Measurements from ENCODE around the gene SMAD3. TPM values are rescaled to one million over a fixed set of nuclear protein-coding genes. Genes with fewer than 3 reads are reported as not detected.

The SMAD3 gene
- total RNA-seq, 1 experiment from 2014 or later, result 89.2 TPM

DNA sequence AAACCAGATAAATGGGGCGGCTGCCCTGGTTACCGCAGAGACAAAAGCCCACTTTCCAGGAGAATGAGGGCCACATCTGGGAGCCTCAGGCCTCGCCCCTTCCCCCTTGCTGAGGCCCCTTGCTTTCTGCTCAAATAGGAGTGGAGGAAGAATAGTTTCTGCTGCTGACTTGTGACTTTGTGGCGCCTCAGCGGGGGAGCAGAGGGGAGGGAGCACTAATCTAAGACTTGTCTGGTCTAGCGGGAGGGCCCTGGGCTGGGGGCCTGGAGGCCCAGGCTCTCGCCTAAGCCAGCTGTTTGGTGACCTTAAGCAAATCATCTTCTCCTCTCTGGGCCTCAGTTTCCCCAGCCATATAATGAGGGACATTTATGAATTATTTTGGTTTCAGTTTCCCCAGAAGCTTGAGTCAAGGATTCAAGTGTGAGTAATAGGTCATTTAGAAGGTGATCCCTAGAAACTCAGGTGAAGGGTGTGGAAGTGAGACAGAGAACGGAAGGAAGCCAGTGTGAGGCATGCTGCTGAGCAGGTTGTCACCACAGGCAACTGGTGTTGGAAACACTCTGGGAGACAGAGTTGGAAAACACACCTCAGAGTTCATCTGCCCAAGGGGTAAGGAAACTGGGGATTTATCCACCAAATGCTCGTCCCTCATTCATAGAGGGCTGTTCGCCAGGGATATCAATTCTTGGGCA is 25.9 kb upstream of the SMAD3 start:
- no peaks in the 10 kb centered on the region for H3K9me3 ChIP-seq (ENCODE audit: control insufficient read depth in 1 of 2, insufficient read depth in 1 of 2, low read depth in 1 of 2, low read length in 2 of 2)
- intact Hi-C loops (cut with micrococcal nuclease), result loop anchor here (5.0 kb wide), 2 partner anchors 88 to 92 kb away; no protein-coding TSS in a partner anchor
- peaks cover 8 to 13% of the 10 kb centered on the region in 2 experiments for H3K4me1 ChIP-seq (ENCODE audit: control insufficient read depth in 1 of 2, insufficient read depth in 2 of 2, low read length in 2 of 2)
- POLR2A ChIA-PET, result interaction anchor here (1.2 kb wide), 1 partner anchor 12 kb away, joined by 4 read pairs; no protein-coding TSS in a partner anchor
- H4K20me1 ChIP-seq (ENCODE audit: insufficient read depth), result no peaks in the 10 kb centered on the region
- no peaks in the 10 kb centered on the region for H3K36me3 ChIP-seq (ENCODE audit: control insufficient read depth in 1 of 2, insufficient read depth in 2 of 2, low read length in 2 of 2)
- no peaks in the 10 kb centered on the region for H3K27me3 ChIP-seq (ENCODE audit: insufficient read depth, low read length)
- no TSS peak for BruUV-seq (replicated peaks)
- ATAC-seq, result peak; percentile 66
- peak overlapping the region in 1 of 2 experiments; percentile 27; a peak in 2 of 4 replicates for H3K4me3 ChIP-seq (replicated peaks in 1 of 2; ENCODE audit: low read depth in 1 of 2, low read length in 2 of 2)
- TF ChIP-seq POLR2AphosphoS5 (IDR thresholded peaks at IDR 0.05; ENCODE audit: low read depth, low read length) (peak; percentile 85), YY1 (IDR thresholded peaks at IDR 0.05; ENCODE audit: extremely low read depth, insufficient replicate concordance, low read depth, low read length) (peak; percentile 56), ELF1 (IDR thresholded peaks at IDR 0.05; ENCODE audit: borderline replicate concordance, low read depth) (no peak)
- no peak overlapping the region; the same call in 1 of the 2 replicates for H3K27ac ChIP-seq (ENCODE audit: low read depth, low read length)
- H3K9me2 ChIP-seq (ENCODE audit: insufficient read depth), result no peaks in the 10 kb centered on the region
- H3K79me2 ChIP-seq (ENCODE audit: insufficient read depth, low read length), result no peaks in the 10 kb centered on the region
- CTCF ChIA-PET, result no interaction called here
- RAD21 ChIA-PET (ENCODE audit: low non-redundant PET in 1 of 2, low total read pairs in 2 of 2, uncharacterized antibody in 2 of 2, unreplicated experiment in 2 of 2), result interaction anchor here in 1 of 2 experiments (1.0 kb wide), 1 partner anchor 9 kb away, joined by 3 read pairs; no protein-coding TSS in a partner anchor
- H3K9ac ChIP-seq (ENCODE audit: low read length), result no peak overlapping the region
- no peak overlapping the region for H3K4me2 ChIP-seq (ENCODE audit: low read length)
- DNase-seq (ENCODE audit: low read depth, low spot score), result peak; percentile 90
- H2AFZ ChIP-seq (ENCODE audit: low read depth, low read length, poor library complexity, severe bottlenecking), result no peak overlapping the region

DNA sequence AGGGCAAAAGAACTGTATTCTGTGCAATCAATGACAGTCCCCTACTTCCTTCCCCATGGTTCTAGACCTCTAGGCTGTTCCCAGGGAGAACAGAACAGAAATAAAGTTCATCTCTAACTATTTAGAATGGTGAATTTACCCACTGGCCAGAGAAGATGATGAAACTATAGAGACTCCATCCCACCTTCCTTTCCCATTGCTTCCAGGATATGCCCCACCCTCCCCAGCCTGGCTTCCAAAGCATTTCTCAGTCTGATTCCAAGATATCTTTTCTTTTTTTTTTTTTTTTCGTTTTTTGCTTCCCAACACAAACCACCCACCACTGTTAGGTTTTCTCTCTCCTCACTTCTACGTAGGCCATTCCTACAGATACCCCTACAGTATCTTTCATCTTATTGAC is 25.1 kb upstream of the SMAD3 start:
- Histone ChIP-seq H3K9me3 (ENCODE audit: control insufficient read depth in 1 of 2, insufficient read depth in 1 of 2, low read depth in 1 of 2, low read length in 2 of 2) (no peaks in the 10 kb centered on the region), H4K20me1 (ENCODE audit: insufficient read depth) (no peaks in the 10 kb centered on the region), H3K9me2 (ENCODE audit: insufficient read depth) (no peaks in the 10 kb centered on the region), H3K27ac (ENCODE audit: low read depth, low read length) (no peak overlapping the region; the same call in 1 of the 2 replicates), H3K4me2 (ENCODE audit: low read length) (no peak overlapping the region), H3K36me3 (ENCODE audit: control insufficient read depth in 1 of 2, insufficient read depth in 2 of 2, low read length in 2 of 2) (no peaks in the 10 kb centered on the region), H3K4me3 (replicated peaks in 1 of 2; ENCODE audit: low read depth in 1 of 2, low read length in 2 of 2) (peak overlapping the region in 1 of 2 experiments; percentile 27; a peak in 2 of 4 replicates), H3K27me3 (ENCODE audit: insufficient read depth, low read length) (no peaks in the 10 kb centered on the region), H3K79me2 (ENCODE audit: insufficient read depth, low read length) (no peaks in the 10 kb centered on the region), H3K9ac (ENCODE audit: low read length) (no peak overlapping the region), H3K4me1 (ENCODE audit: control insufficient read depth in 1 of 2, insufficient read depth in 2 of 2, low read length in 2 of 2) (peaks cover 7 to 11% of the 10 kb centered on the region in 2 experiments), H2AFZ (ENCODE audit: low read depth, low read length, poor library complexity, severe bottlenecking) (no peak overlapping the region)
- BruUV-seq (replicated peaks), result no TSS peak
- TF ChIP-seq ZNF274 (IDR thresholded peaks at IDR 0.05; ENCODE audit: low read depth, low read length) (no peak), SIN3A (IDR thresholded peaks at IDR 0.05; ENCODE audit: low read depth) (no peak), EGR1 (IDR thresholded peaks at IDR 0.05; ENCODE audit: low read depth) (no peak), ELF1 (IDR thresholded peaks at IDR 0.05; ENCODE audit: borderline replicate concordance, low read depth) (no peak), YY1 (IDR thresholded peaks at IDR 0.05; ENCODE audit: extremely low read depth, insufficient replicate concordance, low read depth, low read length) (no peak)
- TF ChIP-seq, protein P1, sequence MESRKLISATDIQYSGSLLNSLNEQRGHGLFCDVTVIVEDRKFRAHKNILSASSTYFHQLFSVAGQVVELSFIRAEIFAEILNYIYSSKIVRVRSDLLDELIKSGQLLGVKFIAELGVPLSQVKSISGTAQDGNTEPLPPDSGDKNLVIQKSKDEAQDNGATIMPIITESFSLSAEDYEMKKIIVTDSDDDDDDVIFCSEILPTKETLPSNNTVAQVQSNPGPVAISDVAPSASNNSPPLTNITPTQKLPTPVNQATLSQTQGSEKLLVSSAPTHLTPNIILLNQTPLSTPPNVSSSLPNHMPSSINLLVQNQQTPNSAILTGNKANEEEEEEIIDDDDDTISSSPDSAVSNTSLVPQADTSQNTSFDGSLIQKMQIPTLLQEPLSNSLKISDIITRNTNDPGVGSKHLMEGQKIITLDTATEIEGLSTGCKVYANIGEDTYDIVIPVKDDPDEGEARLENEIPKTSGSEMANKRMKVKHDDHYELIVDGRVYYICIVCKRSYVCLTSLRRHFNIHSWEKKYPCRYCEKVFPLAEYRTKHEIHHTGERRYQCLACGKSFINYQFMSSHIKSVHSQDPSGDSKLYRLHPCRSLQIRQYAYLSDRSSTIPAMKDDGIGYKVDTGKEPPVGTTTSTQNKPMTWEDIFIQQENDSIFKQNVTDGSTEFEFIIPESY (IDR thresholded peaks at IDR 0.05; ENCODE audit: extremely low read depth, insufficient replicate concordance, low read length), result no peak
- POLR2A ChIA-PET, result no interaction called here
- CTCF ChIA-PET, result no interaction called here
- intact Hi-C loops (cut with micrococcal nuclease), result loop anchor here (5.0 kb wide), 2 partner anchors 87 to 93 kb away; no protein-coding TSS in a partner anchor
- DNase-seq (ENCODE audit: low read depth, low spot score) (no peak), ATAC-seq (no peak)
- RAD21 ChIA-PET (ENCODE audit: low non-redundant PET in 1 of 2, low total read pairs in 2 of 2, uncharacterized antibody in 2 of 2, unreplicated experiment in 2 of 2), result no interaction called here
